DOHH2 (cell line): ENCODE data around the gene CENPH.
"Not testable (repeated sequence)": the region's sequence is repeated elsewhere in the genome, so short reads cannot be mapped to it uniquely, and the experiment has no call there.

Experiments
- CTCF ChIP-seq: fragments of 200-600 bp; sonication (generic); IDR thresholded peaks from one replicate; pipeline ENCODE4 v1.5.1; 2014; ENCODE audit warnings: antibody characterized with exemption, mild to moderate bottlenecking, low read depth, low read length; ENCODE audit not compliant: poor library complexity, severe bottlenecking
- EZH2phosphoT487 ChIP-seq: fragments of 200-600 bp; sonication (generic); IDR thresholded peaks from 2 replicates; pipeline ENCODE4 v1.6.1; 2017; ENCODE audit warnings: borderline replicate concordance, mild to moderate bottlenecking, antibody characterized with exemption, low read length, moderate library complexity, mixed read lengths

GRCh38 chr5:69140239-69140638 is 49.1 kb upstream of the CENPH start:
- not testable (repeated sequence) for TF ChIP-seq CTCF, EZH2phosphoT487
